Endothelial cell (in vitro differentiated cells): Measurements from ENCODE around the gene RPS19. TPM values are rescaled to one million over a fixed set of nuclear protein-coding genes. Genes with fewer than 3 reads are reported as not detected.

Experiments
- DNase-seq: peaks from one replicate; pipeline ENCODE4 v3.0.0; 2021; ENCODE audit warnings: low spot score
- H3K27ac Mint-ChIP-seq: one replicate; pipeline ENCODE4 v1.8.0; 2021; ENCODE audit warnings: mixed read lengths, inconsistent platforms; ENCODE audit not compliant: unreplicated experiment
- H3K27me3 Mint-ChIP-seq: one replicate; pipeline ENCODE4 v1.8.0; 2021; ENCODE audit warnings: mild to moderate bottlenecking, moderate library complexity, mixed read lengths, inconsistent platforms; ENCODE audit not compliant: unreplicated experiment
- H3K36me3 Mint-ChIP-seq: one replicate; pipeline ENCODE4 v1.8.0; 2021; ENCODE audit warnings: mild to moderate bottlenecking, low read depth, mixed read lengths, inconsistent platforms; ENCODE audit not compliant: unreplicated experiment
- H3K4me1 Mint-ChIP-seq: one replicate; pipeline ENCODE4 v1.8.0; 2021; ENCODE audit warnings: mild to moderate bottlenecking, mixed read lengths, inconsistent platforms; ENCODE audit not compliant: unreplicated experiment
- H3K4me3 Mint-ChIP-seq: one replicate; pipeline ENCODE4 v1.8.0; 2021; ENCODE audit warnings: mild to moderate bottlenecking, mixed read lengths, inconsistent platforms; ENCODE audit not compliant: unreplicated experiment
- H3K9me3 Mint-ChIP-seq: one replicate; pipeline ENCODE4 v1.8.0; 2021; ENCODE audit warnings: mixed read lengths, inconsistent platforms; ENCODE audit not compliant: unreplicated experiment
- total RNA-seq: library from RNA; stranded (reverse); fragmentation: NEBNext Ultra II Directional; extraction: Animal tissue kit (Norgen Biotek cat#: 25700); gene quantifications from one replicate; pipeline ENCODE4 v1.2.1, GENCODE V29; 2021; ENCODE audit not compliant: unreplicated experiment
- TF ChIP-seq, protein P1 (sequence below): fragments of 200-600 bp; sonication (generic); IDR thresholded peaks from one replicate; pipeline ENCODE4 v1.5.0; 2021; ENCODE audit warnings: antibody characterized with exemption; ENCODE audit not compliant: unreplicated experiment

RPS19 gene
- total RNA-seq, 1 donor from 2014 or later, result 3,886 TPM

- no peak for DNase-seq
- no peak overlapping the region for H3K27ac Mint-ChIP-seq
- TF ChIP-seq, protein P1, sequence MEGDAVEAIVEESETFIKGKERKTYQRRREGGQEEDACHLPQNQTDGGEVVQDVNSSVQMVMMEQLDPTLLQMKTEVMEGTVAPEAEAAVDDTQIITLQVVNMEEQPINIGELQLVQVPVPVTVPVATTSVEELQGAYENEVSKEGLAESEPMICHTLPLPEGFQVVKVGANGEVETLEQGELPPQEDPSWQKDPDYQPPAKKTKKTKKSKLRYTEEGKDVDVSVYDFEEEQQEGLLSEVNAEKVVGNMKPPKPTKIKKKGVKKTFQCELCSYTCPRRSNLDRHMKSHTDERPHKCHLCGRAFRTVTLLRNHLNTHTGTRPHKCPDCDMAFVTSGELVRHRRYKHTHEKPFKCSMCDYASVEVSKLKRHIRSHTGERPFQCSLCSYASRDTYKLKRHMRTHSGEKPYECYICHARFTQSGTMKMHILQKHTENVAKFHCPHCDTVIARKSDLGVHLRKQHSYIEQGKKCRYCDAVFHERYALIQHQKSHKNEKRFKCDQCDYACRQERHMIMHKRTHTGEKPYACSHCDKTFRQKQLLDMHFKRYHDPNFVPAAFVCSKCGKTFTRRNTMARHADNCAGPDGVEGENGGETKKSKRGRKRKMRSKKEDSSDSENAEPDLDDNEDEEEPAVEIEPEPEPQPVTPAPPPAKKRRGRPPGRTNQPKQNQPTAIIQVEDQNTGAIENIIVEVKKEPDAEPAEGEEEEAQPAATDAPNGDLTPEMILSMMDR, result no peak
- H3K4me1 Mint-ChIP-seq, result peaks cover 12% of the 10 kb centered on the region
- peaks cover 26% of the 10 kb centered on the region for H3K36me3 Mint-ChIP-seq
- peaks cover 2% of the 10 kb centered on the region for H3K27me3 Mint-ChIP-seq
- H3K9me3 Mint-ChIP-seq, result no peaks in the 10 kb centered on the region
- peak overlapping the region; percentile 37 for H3K4me3 Mint-ChIP-seq
These were observed 37.8 kb downstream of the RPS19 start for GRCh38 chr19:41897820-41898219.

DNA sequence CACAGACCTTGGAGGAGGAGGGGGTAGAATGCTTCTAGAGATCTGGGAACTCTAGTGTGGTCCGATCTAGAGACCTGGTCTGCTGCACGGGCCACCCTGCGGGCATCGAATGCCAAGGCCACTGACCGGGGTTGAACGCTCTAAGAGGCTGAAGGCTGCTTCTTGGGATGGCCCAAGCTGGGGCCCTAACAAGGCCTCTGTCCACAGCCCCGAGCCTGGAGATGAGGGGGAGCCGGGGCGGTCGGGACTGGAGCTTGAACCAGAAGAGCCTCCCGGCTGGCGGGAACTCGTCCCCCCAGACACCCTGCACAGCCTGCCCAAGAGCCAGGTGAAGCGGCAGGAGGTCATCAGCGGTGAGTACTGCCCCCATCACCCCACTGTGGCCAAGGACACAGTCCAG, 38.2 kb downstream of the RPS19 start:
- Mint-ChIP-seq H3K27ac (no peak overlapping the region), H3K9me3 (no peaks in the 10 kb centered on the region), H3K4me1 (peaks cover 12% of the 10 kb centered on the region), H3K4me3 (peak overlapping the region; percentile 25), H3K36me3 (peaks cover 26% of the 10 kb centered on the region), H3K27me3 (peaks cover 3% of the 10 kb centered on the region)
- DNase-seq, result no peak
- TF ChIP-seq, protein P1, result no peak

GRCh38 chr19:41901707-41902360, 41.8 kb downstream of the RPS19 start:
- Mint-ChIP-seq H3K4me1 (peaks cover 6% of the 10 kb centered on the region), H3K36me3 (peaks cover 46% of the 10 kb centered on the region), H3K27ac (no peak overlapping the region), H3K4me3 (no peak overlapping the region), H3K9me3 (no peaks in the 10 kb centered on the region), H3K27me3 (peaks cover 11% of the 10 kb centered on the region)
- TF ChIP-seq, protein P1, result no peak
- no peak for DNase-seq

DNA sequence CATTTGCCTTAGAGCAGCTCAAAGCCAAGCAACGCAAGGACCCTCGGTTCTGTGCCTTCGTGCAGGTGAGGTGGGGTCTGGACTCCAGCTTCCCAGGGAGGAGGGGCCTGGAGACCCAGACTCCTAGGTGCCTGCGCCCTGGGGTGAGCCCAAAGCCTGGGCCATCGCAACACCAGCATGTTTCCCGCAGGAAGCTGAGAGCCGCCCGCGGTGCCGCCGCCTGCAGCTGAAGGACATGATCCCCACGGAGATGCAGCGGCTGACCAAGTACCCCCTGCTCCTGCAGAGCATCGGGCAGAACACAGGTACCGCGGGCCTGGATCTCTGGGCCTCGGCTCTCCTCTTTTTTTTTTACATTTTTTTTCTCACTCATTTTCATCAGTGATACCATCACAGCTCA, 42.5 kb downstream of the RPS19 start:
- peaks cover 11% of the 10 kb centered on the region for H3K27me3 Mint-ChIP-seq
- H3K4me3 Mint-ChIP-seq, result no peak overlapping the region
- no peaks in the 10 kb centered on the region for H3K9me3 Mint-ChIP-seq
- TF ChIP-seq, protein P1, result no peak
- H3K27ac Mint-ChIP-seq, result no peak overlapping the region
- H3K36me3 Mint-ChIP-seq, result peaks cover 44% of the 10 kb centered on the region
- peaks cover 5% of the 10 kb centered on the region for H3K4me1 Mint-ChIP-seq
- DNase-seq, result no peak

- no peak for DNase-seq
- Mint-ChIP-seq H3K4me1 (peaks cover 3% of the 10 kb centered on the region), H3K27me3 (peaks cover 10% of the 10 kb centered on the region), H3K9me3 (no peaks in the 10 kb centered on the region), H3K27ac (no peak overlapping the region), H3K4me3 (no peak overlapping the region), H3K36me3 (peaks cover 37% of the 10 kb centered on the region)
- TF ChIP-seq, protein P1, result no peak
These were observed 43.3 kb downstream of the RPS19 start for GRCh38 chr19:41903193-41903953.
